Activated naive CD8-positive, alpha-beta T cell treated with anti-CD3 and anti-CD28 coated beads, Interleukin-2, amount 50 U/mL, for 24 hours (primary cell): ENCODE results near the gene MREG.

Source experiments
- ATAC-seq: fragments of 150-1000 bp; cut with Tn5 transposase; one replicate; pipeline ENCODE4 v1.10.0; 2021
- DNase-seq: peaks from one replicate; pipeline ENCODE4 v3.0.0; 2021
- H3K27ac Mint-ChIP-seq: one replicate; pipeline ENCODE4 v1.8.0; 2021; ENCODE audit warnings: mild to moderate bottlenecking, mixed read lengths
- H3K27me3 Mint-ChIP-seq: one replicate; pipeline ENCODE4 v1.8.0; 2021; ENCODE audit warnings: mixed read lengths
- H3K36me3 Mint-ChIP-seq: one replicate; pipeline ENCODE4 v1.8.0; 2021; ENCODE audit warnings: low read depth, mixed read lengths
- H3K4me1 Mint-ChIP-seq: one replicate; pipeline ENCODE4 v1.8.0; 2021; ENCODE audit warnings: mixed read lengths
- H3K4me3 Mint-ChIP-seq: one replicate; pipeline ENCODE4 v1.8.0; 2021; ENCODE audit warnings: mild to moderate bottlenecking, moderate library complexity, mixed read lengths
- H3K9me3 Mint-ChIP-seq: one replicate; pipeline ENCODE4 v1.8.0; 2021; ENCODE audit warnings: mixed read lengths

The MREG gene

GRCh38 chr2:215899141-215900074 lies 113.9 kb downstream of the MREG start:
- Mint-ChIP-seq H3K9me3 (no peaks in the 10 kb centered on the region), H3K36me3 (no peaks in the 10 kb centered on the region), H3K4me3 (no peak overlapping the region), H3K27me3 (peaks cover 15% of the 10 kb centered on the region), H3K4me1 (no peaks in the 10 kb centered on the region), H3K27ac (no peak overlapping the region)
- ATAC-seq (no peak), DNase-seq (no peak)

- Mint-ChIP-seq H3K4me1 (no peaks in the 10 kb centered on the region), H3K4me3 (no peak overlapping the region), H3K27me3 (peaks cover 14% of the 10 kb centered on the region), H3K27ac (no peak overlapping the region), H3K9me3 (no peaks in the 10 kb centered on the region), H3K36me3 (no peaks in the 10 kb centered on the region)
- no peak for ATAC-seq
- no peak for DNase-seq
Measured at GRCh38 chr2:215898363-215898762, 115.0 kb downstream of the MREG start.

GRCh38 chr2:215896921-215897320 lies 116.4 kb downstream of the MREG start:
- no peaks in the 10 kb centered on the region for H3K9me3 Mint-ChIP-seq
- ATAC-seq (no peak), DNase-seq (no peak)
- H3K27ac Mint-ChIP-seq: no peak overlapping the region
- no peaks in the 10 kb centered on the region for H3K4me1 Mint-ChIP-seq
- peaks cover 12% of the 10 kb centered on the region for H3K27me3 Mint-ChIP-seq
- no peaks in the 10 kb centered on the region for H3K36me3 Mint-ChIP-seq
- H3K4me3 Mint-ChIP-seq: no peak overlapping the region

DNA sequence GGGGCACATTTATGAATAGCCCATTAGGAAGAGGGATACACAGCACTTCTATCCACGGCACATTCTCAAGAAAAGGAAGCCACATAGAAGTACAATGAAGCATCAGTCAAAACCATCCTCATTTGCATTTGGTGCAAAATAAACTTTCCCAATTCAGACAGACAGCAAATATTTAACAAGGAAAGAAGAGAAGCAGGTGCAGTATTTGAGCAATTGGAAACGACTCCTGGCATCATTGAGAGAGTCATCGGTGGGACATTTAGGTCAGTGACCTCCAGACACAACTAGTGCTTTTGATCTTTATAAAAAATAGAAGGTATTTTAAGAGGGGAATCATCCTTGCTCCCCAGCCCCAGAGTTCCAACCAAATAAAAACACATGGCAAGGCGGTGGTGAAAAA lies 118.0 kb downstream of the MREG start:
- no peak overlapping the region for H3K27ac Mint-ChIP-seq
- H3K36me3 Mint-ChIP-seq: no peaks in the 10 kb centered on the region
- no peaks in the 10 kb centered on the region for H3K4me1 Mint-ChIP-seq
- ATAC-seq (no peak), DNase-seq (no peak)
- H3K4me3 Mint-ChIP-seq: no peak overlapping the region
- no peaks in the 10 kb centered on the region for H3K9me3 Mint-ChIP-seq
- peaks cover 7% of the 10 kb centered on the region for H3K27me3 Mint-ChIP-seq
